Sigmoid colon (tissue), 7 donors: ENCODE measurements around the gene ASB8. TPM values are rescaled to one million over a fixed set of nuclear protein-coding genes. Genes with fewer than 3 reads are reported as not detected.

ENCODE experiments used
- DNase-seq: peaks from one replicate; pipeline ENCODE4 v3.0.0-alpha.2; 2019
- H3K27ac ChIP-seq, 4 donors: fragments of 200-600 bp; sonication (generic); one replicate each; pipeline ENCODE4 v1.5.1; 2016 to 2019; ENCODE audit warnings: mild to moderate bottlenecking in 1 of 4
- H3K27me3 ChIP-seq, 3 donors: fragments of 200-600 bp; sonication (generic); one replicate each; pipeline ENCODE4 v1.5.1; 2019; ENCODE audit warnings: mild to moderate bottlenecking in 1 of 3
- H3K36me3 ChIP-seq, 4 donors: fragments of 200-600 bp; sonication (generic); one replicate each; pipeline ENCODE4 v1.5.1; 2016 to 2019
- H3K4me1 ChIP-seq, 4 donors: fragments of 200-600 bp; sonication (generic); one replicate each; pipeline ENCODE4 v1.5.1; 2017 to 2019
- H3K4me3 ChIP-seq, 4 donors: fragments of 200-600 bp; sonication (generic); one replicate each; pipeline ENCODE4 v1.5.1; 2017 to 2019; ENCODE audit warnings: mild to moderate bottlenecking in 2 of 4, moderate library complexity in 1 of 4
- H3K9me3 ChIP-seq, 4 donors: fragments of 200-600 bp in 3 of 4; sonication (generic) in 3 of 4; one replicate each; pipeline versions ENCODE4 v1.5.1 to v1.6.1; 2013 to 2019
- EP300 ChIP-seq, 4 donors: sonication (generic); formaldehyde crosslinking; IDR thresholded peaks; one replicate each; pipeline ENCODE4 v1.6.1; 2017; ENCODE audit warnings: antibody characterized with exemption in 4 of 4
- POLR2A ChIP-seq, 2 donors: fragments of 450-650 bp; IDR thresholded peaks; one replicate each; pipeline ENCODE4 v1.6.1; 2016; ENCODE audit warnings: antibody characterized with exemption in 2 of 2, mild to moderate bottlenecking in 2 of 2, moderate library complexity in 2 of 2
- POLR2AphosphoS5 ChIP-seq, 4 donors: sonication (generic); formaldehyde crosslinking; IDR thresholded peaks; one replicate each; pipeline ENCODE4 v1.6.1; 2017; ENCODE audit warnings: antibody characterized with exemption in 4 of 4
- WGBS, 2 donors: extraction: QIAGEN DNeasy Blood & Tissue Kit; methylation state at CpG; one replicate each; pipeline ENCODE4 v1.1.7; 2013; 5-methylcytosine and 5-hydroxymethylcytosine counted together
- intact Hi-C: fragments of 100-400 bp; cut with DNase I; formaldehyde crosslinking; loops from one replicate; pipeline ENCODE4 v1.15.1; 2023
- polyA plus RNA-seq, 3 donors: library from polyadenylated mRNA; stranded (reverse); fragments of 200-250 nt; gene quantifications; one replicate each; pipeline ENCODE4 v1.2.3, GENCODE V29; 2013
- total RNA-seq, 4 donors: library from RNA; depleted of rRNA; stranded (reverse); fragments of >200 nt; gene quantifications; one replicate each; pipeline ENCODE4 v1.1.0, GENCODE V29; 2016
- TF ChIP-seq, protein P1 (sequence below), 4 experiments: fragments of 450-650 bp in 3 of 4; fragments of 200-600 bp in 1 of 4; IDR thresholded peaks; one replicate each; pipeline ENCODE4 v1.5.1; 2016 to 2019; ENCODE audit warnings: antibody characterized with exemption in 4 of 4, mild to moderate bottlenecking in 3 of 4, moderate library complexity in 2 of 4
- donor health status: healthy with polysubstance abuse.
- donor health status: Bipolar disorder and iron deficiency.
- donor health status: healthy.

The ASB8 gene
- total and polyA plus RNA-seq, 7 donors: 20.6 to 64.3 (median 35.6) TPM

DNA sequence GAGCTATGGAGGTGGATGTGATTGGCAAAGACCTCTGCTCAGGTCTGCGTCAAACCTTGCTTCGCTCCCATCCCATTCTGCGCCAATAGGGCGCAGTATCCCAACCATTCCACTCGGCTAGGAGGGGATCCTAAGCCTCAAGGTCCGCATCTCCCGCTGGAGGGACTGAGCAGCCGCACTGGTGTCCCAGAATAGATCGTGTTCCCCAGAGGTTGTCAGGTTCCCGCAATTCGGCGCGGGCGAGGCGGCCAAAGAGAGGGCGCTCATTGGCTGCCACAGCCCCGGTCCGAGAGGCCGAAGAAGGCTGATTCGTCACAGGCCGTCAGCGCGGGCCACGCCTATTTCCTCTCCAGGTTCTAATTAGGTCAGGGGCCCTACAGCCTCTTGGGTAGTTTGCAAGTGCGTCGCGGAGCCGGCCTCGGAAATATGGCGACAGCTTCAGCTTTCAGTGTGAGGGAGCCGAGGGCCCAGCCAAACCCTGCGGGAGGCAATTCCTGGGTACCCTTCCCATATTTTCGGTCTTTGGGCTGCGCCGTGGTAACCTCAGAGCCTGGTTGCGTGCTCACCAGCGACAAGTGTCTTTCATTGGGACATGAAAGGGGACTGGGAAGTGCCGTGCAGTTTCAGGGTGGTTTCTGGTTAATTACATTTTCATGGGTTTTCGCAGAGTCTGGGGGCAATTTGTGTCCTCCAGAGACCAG lies 40.8 kb upstream of the ASB8 start:
- Histone ChIP-seq H3K4me1 (peaks cover 0 to 31% (median 28%) of the 10 kb centered on the region in 4 donors), H3K27me3 (no peaks in the 10 kb centered on the region), H3K27ac (peak overlapping the region; percentile 89 to 98 (median 94)), H3K9me3 (no peaks in the 10 kb centered on the region), H3K36me3 (no peaks in the 10 kb centered on the region), H3K4me3 (peak overlapping the region; percentile 51 to 75 (median 62))
- DNase-seq: peak; percentile 99
- intact Hi-C loops: loop anchor here (2.0 to 5.0 kb wide), 3 partner anchors 15 to 154 kb away; partner anchors contain the start of genes ASB8 and ZNF641
- TF ChIP-seq EP300 (IDR thresholded peaks at IDR 0.05) (peak in 1 of 4 donors; percentile 54), POLR2AphosphoS5 (IDR thresholded peaks at IDR 0.05) (peak; percentile 97 to 99 (median 98)), POLR2A (IDR thresholded peaks at IDR 0.05) (peak; percentile 96)
- TF ChIP-seq, protein P1, sequence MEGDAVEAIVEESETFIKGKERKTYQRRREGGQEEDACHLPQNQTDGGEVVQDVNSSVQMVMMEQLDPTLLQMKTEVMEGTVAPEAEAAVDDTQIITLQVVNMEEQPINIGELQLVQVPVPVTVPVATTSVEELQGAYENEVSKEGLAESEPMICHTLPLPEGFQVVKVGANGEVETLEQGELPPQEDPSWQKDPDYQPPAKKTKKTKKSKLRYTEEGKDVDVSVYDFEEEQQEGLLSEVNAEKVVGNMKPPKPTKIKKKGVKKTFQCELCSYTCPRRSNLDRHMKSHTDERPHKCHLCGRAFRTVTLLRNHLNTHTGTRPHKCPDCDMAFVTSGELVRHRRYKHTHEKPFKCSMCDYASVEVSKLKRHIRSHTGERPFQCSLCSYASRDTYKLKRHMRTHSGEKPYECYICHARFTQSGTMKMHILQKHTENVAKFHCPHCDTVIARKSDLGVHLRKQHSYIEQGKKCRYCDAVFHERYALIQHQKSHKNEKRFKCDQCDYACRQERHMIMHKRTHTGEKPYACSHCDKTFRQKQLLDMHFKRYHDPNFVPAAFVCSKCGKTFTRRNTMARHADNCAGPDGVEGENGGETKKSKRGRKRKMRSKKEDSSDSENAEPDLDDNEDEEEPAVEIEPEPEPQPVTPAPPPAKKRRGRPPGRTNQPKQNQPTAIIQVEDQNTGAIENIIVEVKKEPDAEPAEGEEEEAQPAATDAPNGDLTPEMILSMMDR (IDR thresholded peaks at IDR 0.05): no peak
- 1 to 2% methylated on average over 39 of the region's 39 CpGs for WGBS, 2 donors

DNA sequence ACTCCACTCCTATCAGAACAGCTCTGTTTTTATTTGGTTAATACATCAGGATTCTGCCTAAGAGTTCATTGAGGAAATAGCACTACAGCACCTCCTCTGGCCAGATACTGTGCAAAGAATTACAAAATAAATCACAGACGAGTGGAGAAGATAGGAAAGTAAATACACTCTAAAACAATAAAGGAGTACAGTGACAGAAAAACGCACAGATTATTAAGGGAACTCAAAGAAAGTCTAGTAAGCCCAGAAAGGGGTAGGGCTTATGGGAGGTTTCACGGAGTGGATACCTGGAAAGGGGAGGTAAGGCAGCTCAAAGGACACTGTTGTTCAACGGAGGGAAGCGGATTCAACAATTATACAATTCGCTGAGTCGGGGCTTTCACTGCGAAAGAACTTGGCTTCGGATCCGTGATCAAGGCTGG lies 40.2 kb upstream of the ASB8 start:
- 1 to 2% methylated on average over 10 of the region's 10 CpGs for WGBS, 2 donors
- Histone ChIP-seq H3K4me1 (peaks cover 0 to 31% (median 28%) of the 10 kb centered on the region in 4 donors), H3K4me3 (peak overlapping the region; percentile 51 to 75 (median 62)), H3K9me3 (no peaks in the 10 kb centered on the region), H3K36me3 (no peaks in the 10 kb centered on the region), H3K27ac (peak overlapping the region; percentile 89 to 98 (median 94)), H3K27me3 (no peaks in the 10 kb centered on the region)
- no peak for TF ChIP-seq POLR2AphosphoS5 (IDR thresholded peaks at IDR 0.05)
- TF ChIP-seq, protein P1 (IDR thresholded peaks at IDR 0.05): peak; percentile 28 to 61 (median 48)
- intact Hi-C loops: loop anchor here (5.0 kb wide), 2 partner anchors 40 to 155 kb away; partner anchors contain the start of genes ASB8 and ZNF641
- no peak for DNase-seq

DNA sequence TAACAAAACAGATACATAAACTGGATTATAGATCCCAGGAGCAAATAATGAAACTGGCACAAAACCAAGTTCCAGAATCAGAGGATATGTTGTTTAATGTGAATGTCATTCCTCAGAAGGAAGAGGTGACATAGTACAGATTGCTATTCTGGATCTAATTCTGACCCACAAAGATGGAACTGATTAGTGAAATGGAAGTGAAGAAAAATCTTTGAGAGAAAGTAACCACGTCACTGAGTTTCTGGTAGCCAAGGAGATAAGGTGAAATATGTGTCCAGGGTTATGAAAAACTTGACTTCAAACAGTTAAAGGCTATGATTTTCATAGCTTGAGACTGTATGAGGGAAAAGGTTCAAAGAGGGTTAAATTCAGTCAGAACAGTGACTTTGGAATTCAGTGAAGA lies 37.5 kb upstream of the ASB8 start:
- TF ChIP-seq, protein P1 (IDR thresholded peaks at IDR 0.05): no peak
- TF ChIP-seq POLR2A (IDR thresholded peaks at IDR 0.05): no peak
- TF ChIP-seq POLR2AphosphoS5 (IDR thresholded peaks at IDR 0.05): no peak
- TF ChIP-seq EP300 (IDR thresholded peaks at IDR 0.05): no peak
- Histone ChIP-seq H3K27me3 (no peaks in the 10 kb centered on the region), H3K4me1 (peaks cover 0 to 18% (median 14%) of the 10 kb centered on the region in 4 donors), H3K36me3 (no peaks in the 10 kb centered on the region), H3K9me3 (no peaks in the 10 kb centered on the region), H3K4me3 (no peak overlapping the region), H3K27ac (no peak overlapping the region)
- DNase-seq: no peak
- WGBS, 2 donors: 68 to 69% methylated on average over 1 of the region's 1 CpG
- intact Hi-C loops: loop anchor here (5.0 kb wide), 2 partner anchors 37 to 158 kb away; partner anchors contain the start of genes ASB8 and ZNF641

DNA sequence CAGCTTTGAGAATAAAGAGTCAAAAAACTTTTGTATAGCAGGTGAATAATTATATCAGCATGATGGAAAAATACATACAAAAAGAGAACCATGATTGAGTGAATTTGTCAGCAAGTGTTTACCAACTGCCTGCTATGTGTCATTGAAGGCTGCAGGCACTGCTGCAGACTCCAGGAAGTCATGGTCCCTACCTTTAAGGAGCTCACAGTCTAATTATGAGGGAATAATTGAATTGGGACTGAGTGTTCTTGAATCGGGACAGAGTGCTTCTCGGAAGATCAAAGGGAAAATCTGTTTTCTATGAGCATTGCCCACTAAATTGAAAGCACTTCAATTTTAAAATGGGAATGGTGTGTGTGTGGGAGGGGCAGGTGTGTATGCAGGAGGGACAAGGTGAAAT lies 36.3 kb upstream of the ASB8 start:
- WGBS, 2 donors: 19 to 72% methylated on average over 2 of the region's 2 CpGs
- intact Hi-C loops: no loop called here
- Histone ChIP-seq H3K27me3 (no peaks in the 10 kb centered on the region), H3K4me3 (no peak overlapping the region), H3K9me3 (no peaks in the 10 kb centered on the region), H3K36me3 (no peaks in the 10 kb centered on the region), H3K4me1 (peaks cover 0 to 6% (median 3%) of the 10 kb centered on the region in 4 donors), H3K27ac (no peak overlapping the region)
- DNase-seq: no peak
- TF ChIP-seq POLR2A (IDR thresholded peaks at IDR 0.05): no peak
- no peak for TF ChIP-seq EP300 (IDR thresholded peaks at IDR 0.05)
- TF ChIP-seq POLR2AphosphoS5 (IDR thresholded peaks at IDR 0.05): no peak

DNA sequence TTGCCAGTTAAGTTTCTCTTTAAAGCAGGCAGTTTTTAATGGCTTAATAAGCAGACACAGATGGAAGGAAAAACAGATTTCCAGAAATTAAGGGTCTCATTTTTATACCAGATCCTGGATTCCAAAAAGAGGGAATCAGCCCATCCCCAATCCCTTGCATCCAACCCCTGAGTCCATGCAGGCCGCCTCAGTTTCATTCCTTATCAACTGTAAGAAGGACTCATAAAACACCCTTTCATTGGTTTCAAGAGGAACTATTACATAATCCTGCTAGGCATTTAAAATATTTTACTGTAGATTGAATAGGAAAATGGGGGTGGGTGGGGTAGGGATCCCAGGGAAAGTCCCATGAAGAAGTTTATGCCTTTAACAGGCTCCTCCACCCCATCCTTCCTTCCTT lies 35.5 kb upstream of the ASB8 start:
- H3K4me3 ChIP-seq: no peak overlapping the region
- H3K27ac ChIP-seq: no peak overlapping the region
- no peaks in the 10 kb centered on the region for H3K9me3 ChIP-seq
- intact Hi-C loops: no loop called here
- H3K36me3 ChIP-seq: no peaks in the 10 kb centered on the region
- DNase-seq: no peak
- 42 to 68% methylated on average over 1 of the region's 1 CpG for WGBS, 2 donors
- no peaks in the 10 kb centered on the region for H3K27me3 ChIP-seq
- peaks cover 0 to 6% (median 3%) of the 10 kb centered on the region in 4 donors for H3K4me1 ChIP-seq
- TF ChIP-seq EP300 (IDR thresholded peaks at IDR 0.05) (no peak), POLR2A (IDR thresholded peaks at IDR 0.05) (no peak)
- TF ChIP-seq, protein P1 (IDR thresholded peaks at IDR 0.05): no peak
